NCI-H1105 treated with DMSO at 0.1 percent for 48 hours (cell line): Measurements from ENCODE around the gene AZI2.

Source experiments
- DNase-seq: peaks from one replicate; lab custom pipeline; 2025; lab: John Stamatoyannopoulos, UW

Gene AZI2

GRCh38 chr3:28348629-28349468, at the start of gene AZI2, which contains the start of gene ZCWPW2:
TSS of gene AZI2 (minus strand) at chr3:28348824. CDS start at chr3:28340617, 8,207 bp downstream.
TSS of gene ZCWPW2 (plus strand) at chr3:28348721. CDS start at chr3:28413069, 64,348 bp downstream.
- DNase-seq: peak; percentile 79

- no peak for DNase-seq
Measured at GRCh38 chr3:28388978-28389377, 40.4 kb upstream of the AZI2 start.

GRCh38 chr3:28386049-28386448, 37.4 kb upstream of the AZI2 start:
- DNase-seq: no peak

GRCh38 chr3:28376424-28376823, 27.8 kb upstream of the AZI2 start:
- no peak for DNase-seq

- DNase-seq: no peak
Measured at GRCh38 chr3:28349469-28350000, 911 bp upstream of the AZI2 start.

GRCh38 chr3:28348265-28348628, 377 bp downstream of the AZI2 start:
- DNase-seq: no peak

DNA sequence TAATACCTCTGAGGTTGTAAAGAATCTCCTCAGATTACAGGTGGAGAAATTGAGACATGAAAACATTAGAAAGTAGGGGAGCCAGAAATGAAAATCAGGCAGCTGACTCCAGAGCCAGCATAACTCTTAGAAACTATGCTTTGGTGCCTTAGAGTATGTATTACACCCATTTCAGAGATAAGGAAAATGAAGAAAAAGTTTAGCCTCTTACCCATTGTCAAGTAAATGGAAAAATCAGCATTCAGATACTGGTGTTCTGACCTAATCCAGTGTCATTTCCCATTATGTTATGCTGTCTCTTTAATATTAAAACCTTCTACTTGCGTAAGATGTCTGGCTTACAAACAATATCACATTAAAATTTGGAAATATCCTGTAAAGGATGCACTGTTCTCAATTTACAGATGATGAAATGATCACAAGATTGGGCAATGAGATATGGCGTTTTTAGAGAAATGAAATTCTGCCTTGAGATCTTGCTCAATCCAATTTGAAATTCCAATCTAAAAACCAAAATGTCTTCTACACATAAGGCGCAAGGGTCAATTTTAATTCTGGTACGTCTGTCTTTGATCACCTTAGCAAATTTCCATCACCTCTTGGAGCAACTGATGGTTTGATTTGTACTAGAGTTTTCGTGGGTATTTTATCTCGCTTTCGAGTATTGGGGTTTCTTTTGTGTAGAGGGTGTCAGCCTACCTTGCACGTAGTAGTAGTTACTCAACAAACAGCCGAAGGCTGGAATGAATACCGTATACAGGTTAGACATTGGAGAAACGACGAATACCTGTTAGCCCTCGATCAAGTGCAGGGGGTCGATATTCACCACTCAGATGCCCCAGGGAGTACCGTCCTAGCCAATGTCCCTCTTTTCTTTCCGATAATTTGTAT, 1.0 kb downstream of the AZI2 start:
- DNase-seq: peak; percentile 17

GRCh38 chr3:28345690-28346089, 2.9 kb downstream of the AZI2 start:
- DNase-seq: no peak

DNA sequence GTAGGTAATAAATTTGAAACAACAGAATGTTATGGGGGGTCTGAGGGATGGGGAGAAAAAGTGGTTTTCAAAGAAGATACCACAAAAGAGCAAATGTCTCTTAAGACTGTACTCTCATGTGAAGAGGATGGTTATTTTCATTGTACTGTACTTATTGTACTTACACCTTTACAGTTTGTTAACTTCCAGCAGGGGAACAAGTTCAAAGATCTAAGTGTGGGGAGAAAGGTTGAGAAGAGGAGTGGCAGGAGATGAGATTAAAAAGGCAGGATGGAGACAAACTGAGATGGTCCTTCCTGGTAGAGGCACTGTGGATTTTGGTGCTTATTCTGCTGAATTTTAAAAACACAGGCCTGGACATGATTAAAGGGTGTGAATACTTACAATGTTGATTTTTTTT, 5.5 kb downstream of the AZI2 start:
- DNase-seq: no peak

DNA sequence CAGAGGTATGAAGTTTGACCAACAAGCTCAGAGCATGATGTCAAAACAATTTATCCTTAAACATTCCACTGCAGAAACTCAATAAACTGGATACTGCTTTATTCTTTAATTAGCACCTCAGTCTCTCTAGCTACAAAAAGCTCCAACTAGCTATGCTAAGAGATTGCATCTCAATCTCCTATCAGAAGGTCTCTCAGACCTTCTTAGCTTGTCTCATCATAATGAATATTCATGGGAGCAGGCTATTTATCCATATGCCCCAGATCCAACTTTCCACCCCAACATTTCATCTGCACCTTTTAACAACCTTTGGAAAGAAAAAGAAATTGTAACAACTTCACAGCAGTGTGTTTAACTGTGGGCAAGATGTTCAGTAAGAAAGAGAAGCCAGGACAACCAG, 11.4 kb downstream of the AZI2 start:
- no peak for DNase-seq

DNA sequence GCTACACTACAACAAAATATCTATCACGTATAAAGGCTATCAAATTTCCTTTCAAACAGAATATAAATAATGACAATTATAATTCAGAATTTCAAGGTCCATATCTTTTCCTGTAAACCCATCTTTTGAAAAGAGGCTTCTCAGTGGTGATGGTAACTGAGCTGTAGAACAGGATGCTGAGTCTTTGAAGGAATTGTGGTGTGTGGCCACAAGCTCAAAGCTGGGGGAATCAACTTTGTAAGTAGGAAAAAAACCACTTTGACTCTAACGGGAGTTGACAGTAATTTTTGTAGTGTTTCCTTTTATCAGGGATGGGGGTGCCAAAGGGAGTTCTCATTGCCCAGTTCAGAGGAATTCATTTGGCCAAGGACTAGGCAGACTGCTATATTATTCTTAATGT, 13.4 kb downstream of the AZI2 start:
- DNase-seq: no peak

- no peak for DNase-seq
Measured at GRCh38 chr3:28334552-28334951, 14.1 kb downstream of the AZI2 start.

DNA sequence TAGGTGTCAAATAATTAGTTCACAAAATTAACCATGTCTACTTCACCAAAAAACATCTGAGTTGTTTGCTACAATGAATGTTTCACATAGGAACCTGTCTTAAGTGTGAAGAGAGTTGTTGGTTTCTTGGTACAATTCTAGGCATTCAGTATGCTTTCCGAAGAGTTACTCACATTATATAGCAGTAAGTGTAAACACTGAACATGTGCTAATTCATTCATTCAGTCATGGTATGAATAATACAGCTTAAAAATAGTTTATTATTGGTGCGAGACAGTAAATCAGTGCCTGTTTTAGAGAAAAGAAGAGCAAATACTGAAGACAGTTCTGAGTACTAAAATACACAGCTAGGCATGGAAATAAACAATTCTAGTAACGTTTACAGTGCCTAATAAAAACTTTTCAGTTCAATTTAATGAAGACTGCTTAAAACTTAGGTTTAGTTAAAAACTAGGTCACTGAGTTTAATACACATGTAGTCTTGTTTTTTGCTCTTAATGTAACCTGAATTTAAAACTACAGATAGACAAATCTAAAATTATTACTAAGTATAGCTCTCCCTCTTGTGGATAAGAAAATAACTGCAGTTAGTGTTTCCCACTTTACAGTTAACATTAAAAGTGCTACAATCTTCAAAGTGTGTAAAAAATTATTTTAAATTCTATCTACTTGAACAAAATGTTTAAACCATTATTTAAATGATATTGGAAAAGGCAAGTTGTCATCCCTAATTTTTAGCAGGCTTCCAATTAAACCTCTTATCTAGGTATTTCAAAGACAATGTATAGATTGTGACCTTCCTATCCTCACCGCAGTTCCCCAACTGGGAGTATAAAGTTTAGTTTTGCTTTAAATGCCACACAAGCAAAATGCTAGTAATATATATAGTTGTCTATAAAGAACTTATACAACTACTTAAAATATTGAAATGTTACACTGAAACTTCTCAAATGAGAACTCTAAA, 20.2 kb downstream of the AZI2 start:
- DNase-seq: peak; percentile 8

DNA sequence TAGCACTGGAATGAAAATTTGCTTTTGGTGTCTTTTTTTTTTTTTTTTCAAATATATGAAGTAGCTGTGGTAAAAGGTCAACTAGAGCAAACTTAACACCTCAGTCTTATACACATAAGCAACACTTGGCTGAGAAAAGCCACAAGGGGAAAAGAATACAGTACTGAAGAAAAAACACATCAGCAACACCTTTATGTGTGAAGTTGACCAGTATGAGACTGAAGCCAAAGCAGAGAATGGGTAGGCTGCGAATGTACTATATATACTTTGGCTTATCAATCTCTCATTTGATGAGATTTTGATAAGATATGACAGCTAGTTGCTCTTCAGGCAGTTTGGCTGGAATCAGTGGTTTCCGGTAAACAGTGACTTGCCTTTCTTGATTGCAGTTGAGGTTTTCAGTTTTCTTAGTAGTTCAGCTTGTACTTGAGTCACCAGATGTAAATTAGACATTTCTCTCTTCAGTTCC, 22.1 kb downstream of the AZI2 start:
- DNase-seq: no peak

DNA sequence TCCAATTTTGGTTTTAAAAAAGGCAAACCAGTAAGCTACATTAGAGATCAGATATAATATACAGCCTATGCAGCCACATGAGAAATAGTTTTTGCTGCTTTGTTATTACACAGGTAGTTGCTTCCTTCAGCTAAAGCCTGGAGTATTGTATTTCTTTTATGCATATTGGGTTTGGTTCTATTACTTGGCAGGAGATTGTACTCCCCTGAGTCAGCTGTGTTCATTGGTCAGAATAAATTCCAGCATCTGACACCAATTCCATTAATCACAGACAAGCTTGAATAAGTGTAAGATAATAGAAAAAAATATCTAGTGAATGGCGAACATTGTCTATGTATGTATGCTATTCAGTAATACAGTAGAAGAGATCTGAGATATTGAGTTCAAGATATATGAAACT, 26.2 kb downstream of the AZI2 start:
- no peak for DNase-seq

DNA sequence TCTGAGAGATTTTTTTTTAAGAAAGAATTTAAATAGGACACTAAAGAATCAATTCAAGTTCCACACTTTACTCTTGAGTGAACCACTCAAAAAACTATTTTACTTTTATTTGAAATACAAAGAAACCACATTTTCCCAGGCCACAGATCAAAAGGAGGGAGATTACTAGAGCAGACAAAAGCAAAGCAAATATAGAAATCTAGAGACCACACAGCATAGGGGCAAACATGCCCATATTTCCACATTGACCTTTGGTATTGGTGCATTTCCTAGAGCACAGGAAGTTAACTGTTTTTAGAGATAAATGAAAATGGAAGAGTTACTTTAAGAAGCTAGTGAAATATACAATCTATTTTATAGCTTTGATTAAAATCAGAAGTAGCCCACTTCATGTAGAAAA, 27.6 kb downstream of the AZI2 start:
- no peak for DNase-seq

DNA sequence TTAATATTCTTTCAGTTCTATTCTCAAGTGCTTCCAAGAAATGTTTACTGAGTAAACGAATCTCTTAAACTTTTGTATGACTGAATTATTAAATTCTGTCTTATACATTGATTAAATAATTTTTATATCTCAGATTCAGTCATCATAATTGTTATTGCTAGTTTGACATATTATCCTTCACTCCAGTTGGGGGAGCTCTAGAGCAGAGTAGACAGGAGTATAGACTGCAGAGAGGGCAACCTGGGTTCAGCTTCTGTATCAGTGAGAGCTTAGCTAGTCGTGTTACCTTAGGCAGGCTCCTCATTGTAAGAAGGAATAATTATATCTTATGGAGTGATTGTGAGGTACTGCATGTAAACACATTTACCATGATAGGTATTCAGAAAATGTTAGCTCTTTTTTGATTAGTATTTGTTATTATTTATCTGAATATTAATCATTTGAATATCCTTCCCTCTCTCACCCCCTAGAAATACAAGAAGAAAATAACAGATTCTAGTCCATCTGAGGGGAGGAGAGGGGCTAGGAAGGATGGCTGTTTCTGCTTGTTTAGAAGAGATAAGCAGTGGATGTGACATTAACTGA, 31.1 kb downstream of the AZI2 start:
- DNase-seq: peak; percentile 43

GRCh38 chr3:28316226-28316625, 32.4 kb downstream of the AZI2 start:
- DNase-seq: no peak

DNA sequence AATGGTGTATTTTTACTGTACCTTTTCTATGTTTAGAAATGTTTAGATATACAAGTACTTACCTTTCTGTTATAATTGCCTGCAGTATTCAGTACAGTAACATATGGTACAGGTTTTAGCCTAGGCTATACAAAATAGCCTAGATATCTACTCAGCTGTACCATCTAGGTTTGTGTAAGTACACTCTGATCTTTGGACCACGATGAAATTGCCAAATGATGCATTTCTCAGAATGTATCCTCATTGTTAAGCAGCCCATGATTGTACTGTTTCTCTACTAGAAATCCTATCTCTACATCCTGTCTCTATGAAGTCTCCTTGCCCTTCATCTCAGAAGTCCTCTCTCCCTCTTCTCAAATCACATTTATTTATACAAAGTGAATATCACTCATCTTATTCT, 32.9 kb downstream of the AZI2 start:
- DNase-seq: no peak

DNA sequence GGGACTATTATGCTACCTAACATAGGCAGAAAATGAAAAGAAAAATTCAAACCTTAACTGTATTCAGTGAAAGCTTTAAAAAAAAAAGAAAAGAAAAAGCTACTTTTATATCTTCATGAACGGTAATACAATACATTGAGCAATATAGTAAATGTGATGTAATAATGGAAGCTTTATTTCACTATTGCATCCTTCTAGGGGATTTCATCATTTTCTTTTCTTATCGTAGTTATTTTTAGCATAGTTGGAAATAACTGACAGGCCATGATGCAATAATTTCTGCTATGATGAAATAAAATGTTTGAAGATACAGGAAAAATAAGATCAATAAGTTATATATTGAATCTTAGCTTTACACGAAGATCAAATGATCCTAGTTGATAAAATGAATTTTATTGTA, 40.4 kb downstream of the AZI2 start:
- DNase-seq: no peak

GRCh38 chr3:28301688-28302087, 46.9 kb downstream of the AZI2 start:
- no peak for DNase-seq
